Small intestine (tissue), 16 donors: ENCODE measurements around the gene EIF4EBP3. TPM values are rescaled to one million over a fixed set of nuclear protein-coding genes. Genes with fewer than 3 reads are reported as not detected.
A peak's percentile ranks its signal among the peaks of the same experiment; 100 is the strongest.

Experiments
- DNase-seq, 2 donors: peaks; one replicate each; pipeline versions ENCODE4 v3.0.0 to v3.0.0-alpha.2; 2013
- FAIRE-seq: peaks from 2 replicates; lab custom pipeline; 2012; peaks lifted over from hg19 to GRCh38; lab: Jason Lieb, UNC
- H3K27ac ChIP-seq, 3 donors: one replicate each; pipeline ENCODE4 v1.5.1; 2013; ENCODE audit warnings: low read length in 2 of 3, mild to moderate bottlenecking in 2 of 3, control low read depth in 1 of 3, inconsistent platforms in 1 of 3, low read depth in 1 of 3, moderate library complexity in 1 of 3
- H3K27me3 ChIP-seq, 3 donors: one replicate each; pipeline ENCODE4 v1.6.1; 2013; ENCODE audit warnings: low read length in 3 of 3, inconsistent platforms in 1 of 3; ENCODE audit not compliant: control insufficient read depth in 3 of 3, insufficient read depth in 3 of 3
- H3K36me3 ChIP-seq, 3 donors: one replicate each; pipeline ENCODE4 v1.6.1; 2013; ENCODE audit warnings: low read length in 3 of 3, inconsistent platforms in 1 of 3, low read depth in 1 of 3, mild to moderate bottlenecking in 1 of 3, moderate library complexity in 1 of 3; ENCODE audit not compliant: control insufficient read depth in 3 of 3, insufficient read depth in 2 of 3
- H3K4me1 ChIP-seq, 3 donors: one replicate each; pipeline ENCODE4 v1.6.1; 2013; ENCODE audit warnings: low read length in 2 of 3, inconsistent platforms in 1 of 3, low read depth in 1 of 3, mild to moderate bottlenecking in 1 of 3, moderate library complexity in 1 of 3; ENCODE audit not compliant: control insufficient read depth in 3 of 3, insufficient read depth in 2 of 3
- H3K4me3 ChIP-seq, 3 donors: one replicate each; pipeline ENCODE4 v1.5.1; 2013; ENCODE audit warnings: low read length in 3 of 3, control low read depth in 1 of 3, inconsistent platforms in 1 of 3, low read depth in 1 of 3, mild to moderate bottlenecking in 1 of 3, moderate library complexity in 1 of 3
- H3K9me3 ChIP-seq, 2 donors: one replicate each; pipeline ENCODE4 v1.6.1; 2013; ENCODE audit warnings: low read depth in 1 of 2, low read length in 1 of 2; ENCODE audit not compliant: control insufficient read depth in 2 of 2, insufficient read depth in 1 of 2
- WGBS, 3 donors: extraction: QIAGEN DNeasy Blood & Tissue Kit; methylation state at CpG; one replicate each; pipeline ENCODE4 v1.1.7; 2013; 5-methylcytosine and 5-hydroxymethylcytosine counted together
- long read RNA-seq, 10 donors: transcript quantifications; one replicate each; lab custom pipeline, GENCODE V29; 2026
- polyA plus RNA-seq, 4 donors: library from polyadenylated mRNA; stranded (reverse) in 3 of 4; unstranded in 1 of 4; fragments of 200-250 nt in 3 of 4; fragments of 120-200 nt in 1 of 4; gene quantifications; one replicate each; pipeline versions ENCODE4 v1.2.1 to v1.2.3, GENCODE V29; 2013
- donor health status: healthy with polysubstance abuse.
- donor health status: control.
- donor health status: control.
- donor health status: Bipolar disorder and iron deficiency.
- donor health status: healthy.

EIF4EBP3 gene
- polyA plus RNA-seq: 10 to 100 TPM; 20.2 to 100.0 (median 60.7) TPM
- long read RNA-seq, donor 1, transcript EIF4EBP3-201 (3 exons, 691 nt): major isoform, 12 of 12 reads
- long read RNA-seq, donor 1, partial matches to known transcripts: 0 of 12 reads
- long read RNA-seq, donor 1, other reads (novel, unspliced or antisense): 0 of 12 reads
- long read RNA-seq, donor 2, partial matches to known transcripts: 0 of 1 reads
- long read RNA-seq, donor 2, other reads (novel, unspliced or antisense): 0 of 1 reads
- long read RNA-seq, donor 3, partial matches to known transcripts: 0 of 1 reads
- long read RNA-seq, donor 3, other reads (novel, unspliced or antisense): 0 of 1 reads
- long read RNA-seq, donor 4: 0 reads
- long read RNA-seq, donor 5, partial matches to known transcripts: 0 of 2 reads
- long read RNA-seq, donor 5, other reads (novel, unspliced or antisense): 0 of 2 reads
- long read RNA-seq, donor 6, partial matches to known transcripts: 0 of 2 reads
- long read RNA-seq, donor 6, other reads (novel, unspliced or antisense): 0 of 2 reads
- long read RNA-seq, donor 7, partial matches to known transcripts: 0 of 2 reads
- long read RNA-seq, donor 7, other reads (novel, unspliced or antisense): 0 of 2 reads
- long read RNA-seq, donor 8, partial matches to known transcripts: 0 of 1 reads
- long read RNA-seq, donor 8, other reads (novel, unspliced or antisense): 0 of 1 reads
- long read RNA-seq, donor 9: 0 reads
- long read RNA-seq, donor 10, transcript EIF4EBP3-201 (3 exons, 691 nt): major isoform, 9 of 15 reads
- long read RNA-seq, donor 10, partial matches to known transcripts: 6 of 15 reads
- long read RNA-seq, donor 10, other reads (novel, unspliced or antisense): 0 of 15 reads

- Histone ChIP-seq H3K4me3 (peak within 1 kb of the TSS; percentile 54 to 61 (median 59)), H3K36me3 (peaks cover 8 to 46% (median 8%) of the 10 kb centered on the region in 3 donors), H3K9me3 (no peaks in the 10 kb centered on the region), H3K4me1 (peaks cover 8 to 38% (median 20%) of the 10 kb centered on the region in 3 donors), H3K27me3 (no peaks in the 10 kb centered on the region), H3K27ac (peak within 1 kb of the TSS; percentile 93 to 99 (median 95))
- DNase-seq: peak; percentile 98 to 99
- no peak for FAIRE-seq
- WGBS, 3 donors: 1 to 2% (median 1%) methylated on average over 49 to 52 of the region's 52 CpGs
Observed at GRCh38 chr5:140547508-140548299, at the start of gene EIF4EBP3. EIF4EBP3 (plus strand) TSS chr5:140547662; CDS start chr5:140547738, 76 bp downstream.

GRCh38 chr5:140497897-140498296 is 49.6 kb upstream of the EIF4EBP3 start:
- Histone ChIP-seq H3K4me3 (no peak overlapping the region), H3K4me1 (no peaks in the 10 kb centered on the region), H3K27me3 (no peaks in the 10 kb centered on the region), H3K27ac (no peak overlapping the region), H3K9me3 (no peaks in the 10 kb centered on the region), H3K36me3 (peaks cover 2 to 15% (median 4%) of the 10 kb centered on the region in 3 donors)
- DNase-seq: peak; percentile 7 to 40
- no peak for FAIRE-seq

GRCh38 chr5:140498591-140498990 is 48.9 kb upstream of the EIF4EBP3 start:
- Histone ChIP-seq H3K4me1 (no peaks in the 10 kb centered on the region), H3K27me3 (no peaks in the 10 kb centered on the region), H3K9me3 (no peaks in the 10 kb centered on the region), H3K36me3 (peaks cover 2 to 14% (median 4%) of the 10 kb centered on the region in 3 donors), H3K27ac (no peak overlapping the region), H3K4me3 (no peak overlapping the region)
- 93 to 100% (median 94%) methylated on average over 1 of the region's 1 CpG for WGBS, 3 donors
- FAIRE-seq (peak; percentile 59), DNase-seq (no peak)

DNA sequence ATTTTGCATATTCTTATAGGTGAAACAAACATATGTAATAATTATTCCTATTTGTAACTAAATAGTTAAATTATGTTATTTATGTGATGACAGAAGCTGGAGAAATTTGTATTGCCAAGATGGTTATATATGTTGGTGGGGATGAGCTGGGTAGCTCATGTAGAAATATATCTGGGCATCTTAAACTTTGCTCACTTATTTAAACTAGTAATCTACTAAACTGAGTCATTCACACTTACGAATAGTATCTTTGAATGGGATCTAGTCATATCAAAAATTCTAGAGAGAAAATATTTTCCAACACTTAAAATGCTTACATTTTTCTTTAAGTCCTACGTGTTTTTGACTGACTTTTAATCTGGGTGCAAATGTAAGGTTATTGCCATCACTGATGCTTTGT is 44.6 kb upstream of the EIF4EBP3 start:
- Histone ChIP-seq H3K9me3 (no peaks in the 10 kb centered on the region), H3K36me3 (peaks cover 0 to 30% (median 5%) of the 10 kb centered on the region in 3 donors), H3K4me1 (no peaks in the 10 kb centered on the region), H3K27me3 (no peaks in the 10 kb centered on the region), H3K27ac (no peak overlapping the region), H3K4me3 (no peak overlapping the region)
- 86 to 97% (median 89%) methylated on average over 2 of the region's 2 CpGs for WGBS, 3 donors
- DNase-seq (no peak), FAIRE-seq (no peak)

GRCh38 chr5:140509898-140510297 is 37.6 kb upstream of the EIF4EBP3 start:
- Histone ChIP-seq H3K9me3 (peaks cover 0 to 4% of the 10 kb centered on the region in 2 donors), H3K27me3 (no peaks in the 10 kb centered on the region), H3K36me3 (peaks cover 4 to 51% (median 31%) of the 10 kb centered on the region in 3 donors), H3K27ac (no peak overlapping the region), H3K4me1 (no peaks in the 10 kb centered on the region), H3K4me3 (no peak overlapping the region)
- FAIRE-seq (no peak), DNase-seq (no peak)
- WGBS, 3 donors: 71 to 72% (median 71%) methylated on average over 4 of the region's 4 CpGs

- DNase-seq (no peak), FAIRE-seq (no peak)
- Histone ChIP-seq H3K4me3 (no peak overlapping the region), H3K27ac (no peak overlapping the region), H3K36me3 (peaks cover 4 to 42% (median 27%) of the 10 kb centered on the region in 3 donors), H3K27me3 (no peaks in the 10 kb centered on the region), H3K9me3 (peaks cover 0 to 6% of the 10 kb centered on the region in 2 donors), H3K4me1 (no peaks in the 10 kb centered on the region)
- WGBS, 3 donors: 89 to 96% (median 94%) methylated on average over 2 of the region's 2 CpGs
Observed at GRCh38 chr5:140513124-140513523, 34.3 kb upstream of the EIF4EBP3 start.

- 81 to 89% (median 81%) methylated on average over 2 of the region's 2 CpGs for WGBS, 3 donors
- no peak for FAIRE-seq
Observed at GRCh38 chr5:140524003-140524402, 23.5 kb upstream of the EIF4EBP3 start.

More at GRCh38 chr5:140524003-140524402, 23.5 kb upstream of the EIF4EBP3 start:
- Histone ChIP-seq H3K36me3 (peaks cover 21 to 29% (median 21%) of the 10 kb centered on the region in 3 donors), H3K4me1 (no peaks in the 10 kb centered on the region), H3K27me3 (no peaks in the 10 kb centered on the region), H3K4me3 (no peak overlapping the region), H3K9me3 (no peaks in the 10 kb centered on the region), H3K27ac (no peak overlapping the region)
- DNase-seq: no peak
